HUDEP-2 (cell line): ENCODE data around the gene NFXL1.
A peak's percentile ranks its signal among the peaks of the same experiment; 100 is the strongest.

Source experiments
- DNase-seq, 76 experiments: peaks; one replicate each; lab custom pipeline; 2025; ENCODE audit not compliant: unreplicated experiment in 76 of 76; lab: John Stamatoyannopoulos, UW

The NFXL1 gene

GRCh38 chr4:47837094-47837907, 77.1 kb downstream of the NFXL1 start:
- DNase-seq = peak in 6 of 76 experiments; percentile 1 to 17 (median 12)

GRCh38 chr4:47836641-47837093, 77.7 kb downstream of the NFXL1 start:
- peak in 59 of 76 experiments; percentile 2 to 58 (median 32) for DNase-seq

- DNase-seq = no peak
Measured at GRCh38 chr4:47835494-47835893, 78.9 kb downstream of the NFXL1 start.

GRCh38 chr4:47831026-47831679, 83.2 kb downstream of the NFXL1 start:
- DNase-seq = no peak

GRCh38 chr4:47830265-47831025, 83.9 kb downstream of the NFXL1 start:
- DNase-seq = no peak

GRCh38 chr4:47829438-47829837, 84.9 kb downstream of the NFXL1 start:
- DNase-seq = no peak

- DNase-seq = no peak
Measured at GRCh38 chr4:47827343-47828047, 86.9 kb downstream of the NFXL1 start.

- no peak for DNase-seq
Measured at GRCh38 chr4:47824840-47825239, 89.5 kb downstream of the NFXL1 start.

GRCh38 chr4:47819178-47819577, 95.2 kb downstream of the NFXL1 start:
- no peak for DNase-seq

GRCh38 chr4:47817275-47817674, 97.1 kb downstream of the NFXL1 start:
- no peak for DNase-seq

- no peak for DNase-seq
Measured at GRCh38 chr4:47816748-47817147, 97.6 kb downstream of the NFXL1 start.

- DNase-seq = no peak
Measured at GRCh38 chr4:47814618-47815295, 99.6 kb downstream of the NFXL1 start.

GRCh38 chr4:47809654-47810203, 104.7 kb downstream of the NFXL1 start:
- no peak for DNase-seq

- DNase-seq = no peak
Measured at GRCh38 chr4:47804598-47804997, 109.8 kb downstream of the NFXL1 start.

- no peak for DNase-seq
Measured at GRCh38 chr4:47801481-47802002, 112.8 kb downstream of the NFXL1 start.

- DNase-seq = no peak
Measured at GRCh38 chr4:47798165-47798564, 116.2 kb downstream of the NFXL1 start.
